HepG2 (cell line): ENCODE results near the gene STAT5A. TPM values are rescaled to one million over a fixed set of nuclear protein-coding genes. Genes with fewer than 3 reads are reported as not detected.
A peak's percentile ranks its signal among the peaks of the same experiment; 100 is the strongest.

Source experiments
- CBX1 ChIP-seq: IDR thresholded peaks from one replicate; pipeline ENCODE4 v1.6.1; 2016; ENCODE audit warnings: antibody characterized with exemption, low read depth
- CEBPB ChIP-seq: IDR thresholded peaks from 2 replicates; pipeline ENCODE4 v1.6.1; 2011; ENCODE audit warnings: low read depth, low read length, improper control_type of control experiment, borderline replicate concordance
- E2F1 ChIP-seq: sonication (generic); formaldehyde crosslinking; IDR thresholded peaks from 2 replicates; pipeline ENCODE4 v1.5.0; 2020; ENCODE audit warnings: missing genetic modification reagents
- GATAD1 ChIP-seq: IDR thresholded peaks from 2 replicates; pipeline ENCODE4 v1.6.1; 2016; ENCODE audit warnings: missing genetic modification reagents, missing compliant biosample characterization
- HNF1A ChIP-seq, 2 experiments: sonication (generic) in 1 of 2; formaldehyde crosslinking in 1 of 2; IDR thresholded peaks; 2 replicates each; pipeline versions ENCODE4 v1.4.0 to v1.6.1; 2016 to 2020; ENCODE audit warnings: borderline replicate concordance in 1 of 2, low read depth in 1 of 2, mild to moderate bottlenecking in 1 of 2, missing genetic modification reagents in 1 of 2
- JDP2 ChIP-seq: sonication (generic); formaldehyde crosslinking; IDR thresholded peaks from 2 replicates; pipeline ENCODE4 v1.8.1; 2022; ENCODE audit warnings: missing genetic modification reagents, borderline replicate concordance
- PBX3 ChIP-seq: sonication (generic); formaldehyde crosslinking; IDR thresholded peaks from 2 replicates; pipeline ENCODE4 v1.8.1; 2023; ENCODE audit warnings: missing genetic modification reagents, inconsistent platforms, borderline replicate concordance
- REL ChIP-seq: sonication (generic); formaldehyde crosslinking; conservative IDR thresholded peaks from 2 replicates; pipeline ENCODE4 v1.8.0; 2022; ENCODE audit warnings: mild to moderate bottlenecking, missing genetic modification reagents, moderate library complexity
- SRY ChIP-seq: sonication (generic); formaldehyde crosslinking; IDR thresholded peaks from 2 replicates; pipeline ENCODE4 v1.8.0; 2022; ENCODE audit warnings: mild to moderate bottlenecking, missing genetic modification reagents
- ZNF274 ChIP-seq: sonication (generic); formaldehyde crosslinking; IDR thresholded peaks from 2 replicates; pipeline ENCODE4 v1.5.1; 2020; ENCODE audit warnings: mild to moderate bottlenecking, missing genetic modification reagents
- ZNF546 ChIP-seq: sonication (generic); formaldehyde crosslinking; conservative IDR thresholded peaks from 2 replicates; pipeline ENCODE4 v1.8.1; 2023; ENCODE audit warnings: mild to moderate bottlenecking, missing genetic modification reagents
- polyA plus RNA-seq, 8 experiments: library from polyadenylated mRNA; depleted of rRNA in 3 of 8; stranded (reverse) in 7 of 8; unstranded in 1 of 8; fragments of >200 nt; fragmentation: Illumina TruSeq in 4 of 8; extraction: Trizol in 4 of 8; gene quantifications; 2 replicates each; pipeline versions ENCODE4 v1.2.1 to v1.2.3, GENCODE V29; 2011 to 2016; ENCODE audit warnings: low read depth in 4 of 8, missing spikeins in 1 of 8, mixed read lengths in 1 of 8; ENCODE audit not compliant: insufficient read depth in 1 of 8
- total RNA-seq, 5 experiments: library from RNA; depleted of rRNA; stranded (reverse); fragments of >200 nt; fragmentation: Illumina TruSeq; extraction: Trizol; gene quantifications; 2 replicates each; pipeline ENCODE4 v1.2.3, GENCODE V29; 2016; ENCODE audit warnings: low read depth in 1 of 5
- TF ChIP-seq, protein P1 (sequence below): sonication (generic); formaldehyde crosslinking; IDR thresholded peaks from 2 replicates; pipeline ENCODE4 v1.4.0; 2020; ENCODE audit warnings: mild to moderate bottlenecking, missing genetic modification reagents, borderline replicate concordance

STAT5A gene
- total and polyA plus RNA-seq, 2 of the 13 experiments (the other 11 are each of a cell fraction or from before 2014, with no cell fraction given): 1.4 to 4.1 TPM

DNA sequence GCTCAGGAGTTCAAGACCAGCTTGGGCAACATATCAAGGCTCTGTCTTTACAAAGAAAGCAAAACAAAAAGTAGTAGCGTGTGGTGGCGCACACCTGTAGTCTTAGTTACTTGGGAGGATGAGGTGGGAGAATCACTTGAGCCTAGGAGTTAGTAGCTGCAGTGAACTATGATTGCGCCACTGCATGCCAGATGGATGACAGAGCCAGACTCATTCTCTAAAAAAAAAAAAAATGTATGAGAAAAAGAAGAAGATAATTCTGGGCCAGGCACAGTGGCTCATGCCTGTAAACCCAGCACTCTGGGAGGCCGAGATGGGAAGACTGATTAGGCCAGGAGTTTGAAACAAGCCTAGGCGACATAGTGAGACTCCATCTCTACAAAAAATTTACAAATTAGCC is 40.6 kb upstream of the STAT5A start (continued):
- TF ChIP-seq GATAD1 (CRISPR knock-in tag): peak; percentile 38; the same call in 1 of the 2 replicates
- TF ChIP-seq, protein P1, sequence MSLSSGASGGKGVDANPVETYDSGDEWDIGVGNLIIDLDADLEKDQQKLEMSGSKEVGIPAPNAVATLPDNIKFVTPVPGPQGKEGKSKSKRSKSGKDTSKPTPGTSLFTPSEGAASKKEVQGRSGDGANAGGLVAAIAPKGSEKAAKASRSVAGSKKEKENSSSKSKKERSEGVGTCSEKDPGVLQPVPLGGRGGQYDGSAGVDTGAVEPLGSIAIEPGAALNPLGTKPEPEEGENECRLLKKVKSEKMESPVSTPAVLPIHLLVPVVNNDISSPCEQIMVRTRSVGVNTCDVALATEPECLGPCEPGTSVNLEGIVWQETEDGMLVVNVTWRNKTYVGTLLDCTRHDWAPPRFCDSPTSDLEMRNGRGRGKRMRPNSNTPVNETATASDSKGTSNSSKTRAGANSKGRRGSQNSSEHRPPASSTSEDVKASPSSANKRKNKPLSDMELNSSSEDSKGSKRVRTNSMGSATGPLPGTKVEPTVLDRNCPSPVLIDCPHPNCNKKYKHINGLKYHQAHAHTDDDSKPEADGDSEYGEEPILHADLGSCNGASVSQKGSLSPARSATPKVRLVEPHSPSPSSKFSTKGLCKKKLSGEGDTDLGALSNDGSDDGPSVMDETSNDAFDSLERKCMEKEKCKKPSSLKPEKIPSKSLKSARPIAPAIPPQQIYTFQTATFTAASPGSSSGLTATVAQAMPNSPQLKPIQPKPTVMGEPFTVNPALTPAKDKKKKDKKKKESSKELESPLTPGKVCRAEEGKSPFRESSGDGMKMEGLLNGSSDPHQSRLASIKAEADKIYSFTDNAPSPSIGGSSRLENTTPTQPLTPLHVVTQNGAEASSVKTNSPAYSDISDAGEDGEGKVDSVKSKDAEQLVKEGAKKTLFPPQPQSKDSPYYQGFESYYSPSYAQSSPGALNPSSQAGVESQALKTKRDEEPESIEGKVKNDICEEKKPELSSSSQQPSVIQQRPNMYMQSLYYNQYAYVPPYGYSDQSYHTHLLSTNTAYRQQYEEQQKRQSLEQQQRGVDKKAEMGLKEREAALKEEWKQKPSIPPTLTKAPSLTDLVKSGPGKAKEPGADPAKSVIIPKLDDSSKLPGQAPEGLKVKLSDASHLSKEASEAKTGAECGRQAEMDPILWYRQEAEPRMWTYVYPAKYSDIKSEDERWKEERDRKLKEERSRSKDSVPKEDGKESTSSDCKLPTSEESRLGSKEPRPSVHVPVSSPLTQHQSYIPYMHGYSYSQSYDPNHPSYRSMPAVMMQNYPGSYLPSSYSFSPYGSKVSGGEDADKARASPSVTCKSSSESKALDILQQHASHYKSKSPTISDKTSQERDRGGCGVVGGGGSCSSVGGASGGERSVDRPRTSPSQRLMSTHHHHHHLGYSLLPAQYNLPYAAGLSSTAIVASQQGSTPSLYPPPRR (CRISPR knock-in tag): no peak
- TF ChIP-seq HNF1A (IDR thresholded peaks at IDR 0.05; ENCODE audit: low read depth): no peak
- TF ChIP-seq HNF1A (CRISPR knock-in tag; IDR thresholded peaks at IDR 0.05; ENCODE audit: borderline replicate concordance): no peak
- peak; percentile 93 for TF ChIP-seq CEBPB
- TF ChIP-seq SRY (CRISPR knock-in tag): no peak
- no peak for TF ChIP-seq E2F1 (CRISPR knock-in tag)
- TF ChIP-seq PBX3 (CRISPR knock-in tag): no peak
- no peak for TF ChIP-seq ZNF546
- TF ChIP-seq CBX1: no peak
- TF ChIP-seq REL (CRISPR knock-in tag): no peak
- no peak for TF ChIP-seq JDP2
- no peak for TF ChIP-seq ZNF274 (CRISPR knock-in tag)
